Measurements from ENCODE around the gene RIMS3.

Gene RIMS3

GRCh38 chr1:40628903-40629292 is 36.6 kb downstream of the RIMS3 start:
- no peak for DNase-seq

GRCh38 chr1:40627987-40628902 is 37.2 kb downstream of the RIMS3 start:
- no peak for DNase-seq

GRCh38 chr1:40626383-40626770 is 39.1 kb downstream of the RIMS3 start:
- DNase-seq = no peak

GRCh38 chr1:40625476-40626382 is 39.8 kb downstream of the RIMS3 start:
- DNase-seq = no peak

DNA sequence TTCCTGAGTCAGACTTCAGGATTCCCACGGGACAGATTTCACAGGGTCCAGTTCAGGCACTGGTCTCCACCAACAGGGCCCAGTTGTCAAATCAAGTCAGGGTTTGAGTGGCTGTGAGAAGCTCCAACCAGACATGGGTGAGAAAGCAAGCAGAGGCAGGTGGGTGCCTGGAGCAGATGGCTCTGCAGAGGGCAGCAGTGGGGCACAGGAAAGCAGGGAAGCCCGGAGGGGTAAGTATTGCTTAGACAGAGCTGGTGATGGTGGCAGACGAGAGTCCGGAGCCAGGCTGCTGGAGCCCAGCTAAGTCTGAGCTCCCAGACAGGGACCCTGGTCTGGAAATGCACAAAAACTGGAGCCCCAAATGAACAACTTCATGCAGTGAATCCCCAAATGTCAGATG is 40.4 kb downstream of the RIMS3 start:
- DNase-seq = no peak

DNA sequence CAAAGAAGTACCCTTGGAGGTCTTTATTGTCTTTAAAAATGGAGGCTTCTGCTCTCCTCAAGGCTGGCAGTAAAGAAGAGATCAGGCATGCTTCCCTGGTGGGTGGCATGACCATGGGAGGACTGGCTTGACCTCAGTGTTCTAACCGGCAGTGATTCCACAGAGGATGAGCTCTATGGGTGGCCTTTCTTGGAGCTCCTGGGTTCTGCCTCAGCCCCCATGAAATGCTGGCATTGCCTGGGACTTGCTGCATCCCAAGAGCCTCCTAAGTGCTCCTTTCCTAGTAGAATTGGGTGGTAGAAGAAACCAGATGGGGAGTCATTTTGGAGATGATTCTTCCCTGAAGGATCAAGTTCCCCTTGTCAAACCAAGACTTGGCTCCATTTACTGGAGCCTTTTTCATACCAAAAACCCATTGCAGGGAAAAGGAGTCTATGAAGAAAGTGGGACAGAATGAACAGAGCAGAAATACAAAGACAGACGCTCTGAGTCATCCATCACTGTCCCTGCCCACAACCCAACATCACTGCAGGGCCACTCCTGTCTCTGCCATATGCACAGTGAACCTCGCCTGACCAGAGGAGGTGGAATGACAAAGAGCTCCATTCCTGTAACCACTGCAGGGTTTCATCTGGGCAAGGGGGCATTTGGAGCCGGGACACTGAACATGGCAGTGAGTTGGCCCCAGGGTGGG is 42.4 kb downstream of the RIMS3 start:
- DNase-seq = no peak

- no peak for DNase-seq
These were observed 43.5 kb downstream of the RIMS3 start for GRCh38 chr1:40621821-40622450.

- DNase-seq = no peak
These were observed 44.8 kb downstream of the RIMS3 start for GRCh38 chr1:40620586-40621210.

GRCh38 chr1:40620150-40620549 is 45.3 kb downstream of the RIMS3 start:
- DNase-seq = no peak

DNA sequence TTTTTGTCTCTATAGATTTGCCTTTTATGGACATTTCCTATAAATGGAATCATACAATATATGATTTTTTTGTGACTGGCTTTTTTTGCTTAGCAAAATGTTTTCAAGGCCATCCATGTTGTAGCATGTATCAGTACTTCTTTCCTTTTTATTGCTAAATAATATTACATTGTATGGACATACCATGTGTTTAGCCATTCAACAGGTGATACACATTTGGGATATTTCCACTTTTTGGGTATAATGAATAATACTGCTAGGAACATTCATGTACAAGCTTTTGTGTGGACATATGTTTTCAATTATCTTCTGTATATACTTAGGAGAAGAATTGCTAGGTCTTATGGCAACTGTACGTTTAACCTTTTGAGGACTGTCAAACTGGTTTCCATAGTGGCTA is 47.4 kb downstream of the RIMS3 start:
- no peak for DNase-seq

GRCh38 chr1:40612345-40612831 is 53.1 kb downstream of the RIMS3 start:
- no peak for DNase-seq

DNA sequence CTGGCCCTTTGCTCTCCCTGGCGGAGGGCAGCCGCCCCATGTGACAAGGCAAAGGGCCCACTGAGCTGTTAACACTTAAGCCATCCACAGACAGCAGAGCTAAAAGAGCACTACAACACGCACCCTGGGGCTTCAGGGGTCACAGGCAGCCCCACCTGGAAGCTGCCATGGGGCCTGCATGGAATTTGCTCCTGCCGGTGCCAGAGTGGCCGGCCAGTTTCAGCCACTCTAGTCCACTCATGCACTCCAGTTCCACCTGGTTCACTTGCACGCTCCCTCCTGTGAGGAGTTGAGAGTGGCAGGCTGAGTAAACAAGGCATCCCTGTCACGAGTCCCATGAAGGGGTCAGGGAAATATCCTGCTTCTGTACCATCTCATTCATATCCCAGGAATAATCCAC is 55.3 kb downstream of the RIMS3 start:
- no peak for DNase-seq

- no peak for DNase-seq
These were observed 57.6 kb downstream of the RIMS3 start for GRCh38 chr1:40607921-40608320.

DNA sequence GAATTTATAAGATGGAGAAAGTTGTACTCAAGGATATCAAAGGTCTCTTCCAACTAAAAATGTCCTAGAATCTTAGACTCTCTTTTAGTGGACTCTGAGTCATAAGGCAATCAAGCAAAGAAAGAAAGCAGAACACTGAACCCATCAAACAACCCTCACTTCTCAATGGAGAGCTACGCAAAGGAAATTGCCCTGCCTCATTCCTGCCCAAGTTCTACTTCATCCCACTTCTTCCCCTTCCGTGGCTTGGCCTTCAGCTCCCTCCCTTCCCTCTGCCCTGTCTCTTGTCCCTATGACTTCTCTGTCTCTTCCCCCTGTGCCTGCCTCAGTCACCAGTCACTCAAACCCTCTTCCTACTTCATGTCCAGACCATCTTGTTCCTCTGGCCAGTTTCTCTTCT is 58.5 kb downstream of the RIMS3 start:
- no peak for DNase-seq

DNA sequence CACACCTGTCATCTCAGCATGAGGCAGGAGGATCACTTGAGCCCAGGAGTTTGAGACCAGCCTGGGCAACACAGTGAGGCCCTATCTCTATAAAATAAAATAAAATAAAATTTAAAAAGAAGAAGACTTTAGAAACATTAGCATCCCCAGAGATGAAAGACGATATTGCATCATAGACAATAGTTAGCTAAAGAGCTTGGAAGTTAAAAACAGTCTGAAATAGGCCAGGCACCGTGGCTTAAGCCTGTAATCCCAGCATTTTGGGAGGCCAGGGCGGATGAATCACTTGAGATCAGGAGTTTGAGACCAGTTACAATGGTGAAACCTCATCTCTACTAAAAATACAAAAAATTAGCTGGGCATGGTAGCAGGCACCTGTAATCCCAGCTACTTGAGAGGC is 59.3 kb downstream of the RIMS3 start:
- no peak for DNase-seq

DNA sequence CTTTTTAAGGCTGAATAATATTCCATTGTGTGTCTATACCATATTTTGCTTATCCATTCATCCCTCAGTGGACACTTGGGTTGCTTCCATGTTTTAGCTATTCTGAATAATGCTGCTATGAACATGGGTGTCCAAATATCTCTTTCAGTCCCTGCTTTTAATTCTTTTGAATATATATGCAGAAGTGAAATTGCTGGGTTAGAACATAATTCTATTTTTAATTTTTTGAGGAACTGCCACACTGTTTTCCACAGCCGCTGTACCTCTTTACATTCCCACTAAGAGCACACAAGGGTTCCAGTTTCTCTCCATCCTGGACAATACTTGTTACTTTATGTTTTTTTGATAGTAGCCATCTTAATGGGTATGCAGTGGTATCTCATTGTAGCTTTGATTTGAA is 65.6 kb downstream of the RIMS3 start:
- no peak for DNase-seq

GRCh38 chr1:40595623-40596022 is 69.9 kb downstream of the RIMS3 start:
- no peak for DNase-seq

GRCh38 chr1:40594187-40594531 is 71.3 kb downstream of the RIMS3 start:
- no peak for DNase-seq

DNA sequence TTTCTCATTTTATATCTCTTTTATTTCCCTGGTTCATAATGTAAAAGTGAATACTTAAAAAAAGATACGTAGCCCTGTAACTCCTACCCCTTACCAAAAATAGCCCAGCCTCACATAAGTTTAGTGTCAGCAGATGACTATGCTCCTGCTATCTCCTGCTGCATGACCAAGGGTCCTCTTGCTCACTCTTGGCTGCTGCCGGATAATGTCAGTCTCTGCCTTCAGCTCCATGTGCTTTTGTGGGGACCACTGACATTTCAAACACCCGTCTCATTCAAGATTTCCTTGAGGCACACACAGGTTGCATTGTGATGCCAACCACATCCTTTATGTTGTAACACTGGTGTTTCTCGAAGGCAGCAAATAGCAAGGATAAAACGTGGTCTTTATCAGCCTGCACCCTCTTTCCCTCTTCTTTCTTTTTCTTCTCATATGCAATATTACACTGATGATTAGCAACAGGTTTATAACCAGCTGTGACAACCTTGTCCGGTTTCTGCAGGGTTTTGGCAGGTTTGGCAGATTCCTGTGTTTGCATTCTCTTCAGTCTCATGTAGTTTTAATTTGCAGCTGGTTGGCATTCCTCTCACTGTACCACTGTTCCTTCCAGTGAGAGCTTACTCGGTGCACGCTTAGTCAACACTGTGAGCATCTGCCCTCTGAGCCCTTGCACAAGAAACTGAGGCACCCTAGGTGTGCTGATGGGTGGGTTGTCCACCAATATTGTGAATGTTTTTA is 71.9 kb downstream of the RIMS3 start:
- no peak for DNase-seq

GRCh38 chr1:40592107-40592803 is 73.2 kb downstream of the RIMS3 start:
- no peak for DNase-seq

- no peak for DNase-seq
These were observed 76.9 kb downstream of the RIMS3 start for GRCh38 chr1:40588586-40588985.
